C4-2B (cell line): ENCODE data around the gene HNRNPA2B1.
"Not testable (repeated sequence)": the region's sequence is repeated elsewhere in the genome, so short reads cannot be mapped to it uniquely, and the experiment has no call there.

Experiments used
- H3K27ac ChIP-seq: fragments of 450-650 bp; 2 replicates; pipeline ENCODE4 v1.5.1; 2017
- ZFX ChIP-seq: fragments of 450-650 bp; IDR thresholded peaks from 2 replicates; pipeline ENCODE4 v1.6.1; 2017
- TF ChIP-seq, protein P1 (sequence below): fragments of 450-650 bp; conservative IDR thresholded peaks from 2 replicates; pipeline ENCODE4 v1.5.1; 2017; ENCODE audit warnings: mild to moderate bottlenecking

The HNRNPA2B1 gene

DNA sequence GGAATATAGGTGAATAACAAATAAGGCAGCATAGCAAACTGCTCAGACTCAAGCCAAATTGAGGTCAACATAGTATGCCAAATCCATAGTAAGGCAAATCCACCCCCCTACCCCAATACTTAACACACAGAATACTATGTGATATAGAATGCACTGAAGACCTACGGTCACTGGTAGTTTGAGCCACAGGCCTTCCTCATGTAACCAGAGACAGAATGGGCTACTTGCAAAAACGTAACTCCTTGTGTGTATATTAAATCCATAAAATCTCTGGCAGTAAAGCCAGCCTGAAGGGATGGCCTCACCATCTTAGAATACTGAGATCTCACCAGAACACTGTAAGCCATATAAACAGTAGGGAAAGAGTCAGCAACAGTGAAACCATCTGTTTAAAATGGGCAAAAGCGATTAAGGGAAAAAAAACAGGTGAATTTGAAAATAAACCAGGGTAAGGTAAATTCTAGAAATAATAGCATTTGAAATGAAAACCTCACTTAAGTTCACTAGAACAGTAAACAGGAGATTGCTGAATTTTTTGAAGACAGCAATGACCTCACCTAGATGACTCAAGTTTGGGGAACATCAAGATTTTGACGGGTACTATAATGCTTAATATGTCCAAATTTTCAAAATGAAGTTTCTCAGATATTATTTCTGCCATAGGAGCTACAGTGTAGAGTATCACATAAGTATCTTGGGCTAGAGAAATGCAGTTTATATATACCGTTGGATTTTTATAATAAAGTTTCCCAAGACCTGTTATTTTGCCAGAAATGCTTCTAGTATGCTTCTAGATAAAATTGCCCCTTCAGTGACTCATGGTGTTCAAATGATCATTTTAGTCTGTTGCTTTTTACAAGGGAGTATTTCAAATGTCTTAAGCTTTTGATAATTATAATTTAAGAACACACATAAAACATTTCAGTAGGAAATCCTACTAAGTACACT, 13.9 kb downstream of the HNRNPA2B1 start:
- TF ChIP-seq, protein P1, sequence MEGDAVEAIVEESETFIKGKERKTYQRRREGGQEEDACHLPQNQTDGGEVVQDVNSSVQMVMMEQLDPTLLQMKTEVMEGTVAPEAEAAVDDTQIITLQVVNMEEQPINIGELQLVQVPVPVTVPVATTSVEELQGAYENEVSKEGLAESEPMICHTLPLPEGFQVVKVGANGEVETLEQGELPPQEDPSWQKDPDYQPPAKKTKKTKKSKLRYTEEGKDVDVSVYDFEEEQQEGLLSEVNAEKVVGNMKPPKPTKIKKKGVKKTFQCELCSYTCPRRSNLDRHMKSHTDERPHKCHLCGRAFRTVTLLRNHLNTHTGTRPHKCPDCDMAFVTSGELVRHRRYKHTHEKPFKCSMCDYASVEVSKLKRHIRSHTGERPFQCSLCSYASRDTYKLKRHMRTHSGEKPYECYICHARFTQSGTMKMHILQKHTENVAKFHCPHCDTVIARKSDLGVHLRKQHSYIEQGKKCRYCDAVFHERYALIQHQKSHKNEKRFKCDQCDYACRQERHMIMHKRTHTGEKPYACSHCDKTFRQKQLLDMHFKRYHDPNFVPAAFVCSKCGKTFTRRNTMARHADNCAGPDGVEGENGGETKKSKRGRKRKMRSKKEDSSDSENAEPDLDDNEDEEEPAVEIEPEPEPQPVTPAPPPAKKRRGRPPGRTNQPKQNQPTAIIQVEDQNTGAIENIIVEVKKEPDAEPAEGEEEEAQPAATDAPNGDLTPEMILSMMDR: no peak
- no peak for TF ChIP-seq ZFX
- no peak overlapping the region for H3K27ac ChIP-seq

DNA sequence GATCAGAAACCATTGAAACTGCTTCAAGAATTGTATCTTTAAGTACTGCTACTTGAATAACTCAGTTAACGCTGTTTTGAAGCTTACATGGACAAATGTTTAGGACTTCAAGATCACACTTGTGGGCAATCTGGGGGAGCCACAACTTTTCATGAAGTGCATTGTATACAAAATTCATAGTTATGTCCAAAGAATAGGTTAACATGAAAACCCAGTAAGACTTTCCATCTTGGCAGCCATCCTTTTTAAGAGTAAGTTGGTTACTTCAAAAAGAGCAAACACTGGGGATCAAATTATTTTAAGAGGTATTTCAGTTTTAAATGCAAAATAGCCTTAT, 14.7 kb downstream of the HNRNPA2B1 start:
- no peak overlapping the region for H3K27ac ChIP-seq

GRCh38 chr7:26185131-26185843, 15.3 kb downstream of the HNRNPA2B1 start:
- H3K27ac ChIP-seq: no peak overlapping the region
- TF ChIP-seq, protein P1: no peak
- TF ChIP-seq ZFX: no peak

More for the DNA sequence above, 14.7 kb downstream of the HNRNPA2B1 start:
- TF ChIP-seq, protein P1: no peak
- TF ChIP-seq ZFX: no peak

DNA sequence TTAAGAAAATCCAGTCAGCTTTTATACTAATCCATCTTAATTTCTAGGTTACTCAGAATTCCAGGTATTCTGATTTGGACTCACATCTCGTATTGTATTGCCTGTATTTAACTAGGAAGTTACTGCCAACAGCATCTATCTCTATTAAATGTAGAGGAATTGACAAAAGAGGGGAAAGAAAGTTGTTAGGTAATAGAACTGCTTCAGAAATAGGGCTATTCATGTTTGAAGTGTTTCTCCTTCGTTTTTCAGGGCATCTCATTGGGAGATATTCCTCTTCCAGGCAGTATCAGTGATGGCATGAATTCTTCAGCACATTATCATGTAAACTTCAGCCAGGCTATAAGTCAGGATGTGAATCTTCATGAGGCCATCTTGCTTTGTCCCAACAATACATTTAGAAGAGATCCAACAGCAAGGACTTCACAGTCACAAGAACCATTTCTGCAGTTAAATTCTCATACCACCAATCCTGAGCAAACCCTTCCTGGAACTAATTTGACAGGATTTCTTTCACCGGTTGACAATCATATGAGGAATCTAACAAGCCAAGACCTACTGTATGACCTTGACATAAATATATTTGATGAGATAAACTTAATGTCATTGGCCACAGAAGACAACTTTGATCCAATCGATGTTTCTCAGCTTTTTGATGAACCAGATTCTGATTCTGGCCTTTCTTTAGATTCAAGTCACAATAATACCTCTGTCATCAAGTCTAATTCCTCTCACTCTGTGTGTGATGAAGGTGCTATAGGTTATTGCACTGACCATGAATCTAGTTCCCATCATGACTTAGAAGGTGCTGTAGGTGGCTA, 16.1 kb downstream of the HNRNPA2B1 start:
- not testable (repeated sequence) for H3K27ac ChIP-seq

- no peak for TF ChIP-seq ZFX
- TF ChIP-seq, protein P1: no peak
- H3K27ac ChIP-seq: no peak overlapping the region
These were observed 16.8 kb downstream of the HNRNPA2B1 start for GRCh38 chr7:26183545-26184280.

GRCh38 chr7:26182706-26183105, 17.8 kb downstream of the HNRNPA2B1 start:
- no peak overlapping the region for H3K27ac ChIP-seq
- TF ChIP-seq, protein P1: no peak
- no peak for TF ChIP-seq ZFX

DNA sequence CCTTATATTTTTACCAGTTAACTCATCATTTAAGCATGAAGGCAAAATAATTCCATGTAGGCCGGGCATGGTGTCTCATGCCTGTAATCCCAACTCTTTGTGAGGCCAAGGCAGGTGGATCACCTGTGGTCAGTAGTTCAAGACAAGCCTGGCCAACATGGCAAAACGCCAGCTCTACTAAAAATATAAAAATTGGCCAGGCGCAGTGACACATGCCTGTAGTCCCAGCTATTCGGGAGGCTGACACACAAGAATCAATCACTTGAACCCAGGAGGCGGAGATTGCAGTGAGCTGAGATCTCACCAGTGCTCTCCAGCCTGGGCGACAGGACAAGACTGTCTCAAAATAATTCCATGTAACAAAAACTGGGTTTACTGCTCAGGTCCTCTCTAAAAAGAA, 18.3 kb downstream of the HNRNPA2B1 start:
- no peak overlapping the region for H3K27ac ChIP-seq
- TF ChIP-seq ZFX: no peak
- TF ChIP-seq, protein P1: no peak
